IPS-NIHi11 (cell line): ENCODE data around the gene CAPNS1.
A peak's percentile ranks its signal among the peaks of the same experiment; 100 is the strongest.

Source experiments
- DNase-seq: peaks from one replicate; pipeline ENCODE4 v3.0.0; 2012; ENCODE audit warnings: mixed read lengths, low spot score

The CAPNS1 gene

DNA sequence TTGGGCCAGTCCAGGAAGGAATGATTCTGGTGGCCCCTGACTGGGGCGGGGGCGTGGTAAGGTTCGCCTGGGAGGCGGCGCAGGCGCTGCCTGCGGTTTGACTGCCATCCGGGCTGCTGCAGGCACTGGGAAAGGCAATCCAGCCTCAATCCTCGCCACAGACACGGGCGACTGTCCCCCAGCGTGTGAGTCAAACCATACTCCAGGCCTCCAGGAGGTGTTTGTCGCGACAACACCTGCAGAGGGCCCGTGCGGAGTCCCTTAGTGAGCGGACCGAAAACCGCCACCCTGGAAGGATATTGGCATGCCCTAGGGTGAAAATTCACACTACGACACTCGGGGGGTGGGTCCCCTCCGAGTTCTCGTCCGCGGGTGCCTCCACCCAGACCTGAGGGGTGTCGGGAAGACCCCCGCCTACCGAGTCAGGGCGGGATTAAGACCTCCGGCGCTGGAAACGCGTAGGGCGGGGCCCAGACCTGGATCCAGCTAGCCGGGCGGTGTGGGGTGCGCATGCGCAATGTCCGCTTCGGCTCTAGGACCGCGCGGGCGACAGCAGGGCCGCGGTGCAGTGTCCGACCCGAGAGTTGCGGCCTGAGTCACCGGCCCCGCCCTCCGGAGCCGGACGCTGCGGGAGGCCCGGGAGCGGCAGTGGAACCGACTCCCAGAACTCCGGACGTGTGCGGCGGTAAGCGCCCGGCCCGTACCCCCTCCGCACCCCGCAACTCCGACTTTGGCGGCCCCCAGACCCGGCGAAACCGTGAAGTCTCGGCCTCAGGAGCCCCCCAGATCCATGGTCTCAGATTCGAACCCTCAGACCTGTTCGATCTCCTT is at the start of gene CAPNS1:
TSS of gene CAPNS1 (plus strand) at position 594 of the 831 bp plus-strand sequence. CDS start 946 bp downstream, outside the sequence.
- DNase-seq, result peak; percentile 94

DNA sequence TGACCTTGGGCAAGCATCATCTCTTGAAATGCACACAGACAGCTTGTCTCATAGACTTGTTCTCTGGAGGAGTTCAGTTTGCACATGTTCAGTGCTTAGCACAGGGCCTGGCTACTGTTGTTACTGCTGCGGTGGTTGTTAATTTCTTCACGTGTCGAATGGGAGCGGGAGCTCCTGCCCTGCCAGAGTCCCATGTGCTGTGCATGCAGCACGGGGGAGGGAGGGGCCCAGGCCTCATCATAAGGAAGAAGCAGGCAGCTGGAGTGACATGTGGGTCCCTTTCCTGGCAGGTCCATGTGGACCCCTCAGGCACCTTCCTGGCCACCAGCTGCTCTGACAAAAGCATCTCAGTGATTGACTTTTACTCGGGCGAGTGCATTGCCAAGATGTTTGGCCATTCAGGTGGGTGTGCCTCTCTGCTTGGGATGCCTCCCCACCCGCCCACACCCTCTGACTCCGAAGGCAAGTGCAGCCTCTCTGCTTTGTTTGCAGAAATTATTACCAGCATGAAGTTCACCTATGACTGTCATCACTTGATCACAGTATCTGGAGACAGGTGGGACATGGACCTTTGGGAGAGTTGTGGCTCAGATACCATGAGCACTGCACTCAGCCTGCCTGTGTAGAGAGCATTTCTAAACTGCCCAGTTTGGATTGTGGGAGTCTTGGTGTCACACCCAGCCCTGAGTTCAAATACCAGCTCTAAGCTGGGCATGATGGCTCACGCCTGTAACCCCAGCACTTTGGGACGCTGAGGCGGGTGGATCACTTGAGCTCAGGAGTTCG is 48.8 kb upstream of the CAPNS1 start:
- DNase-seq, result no peak

DNA sequence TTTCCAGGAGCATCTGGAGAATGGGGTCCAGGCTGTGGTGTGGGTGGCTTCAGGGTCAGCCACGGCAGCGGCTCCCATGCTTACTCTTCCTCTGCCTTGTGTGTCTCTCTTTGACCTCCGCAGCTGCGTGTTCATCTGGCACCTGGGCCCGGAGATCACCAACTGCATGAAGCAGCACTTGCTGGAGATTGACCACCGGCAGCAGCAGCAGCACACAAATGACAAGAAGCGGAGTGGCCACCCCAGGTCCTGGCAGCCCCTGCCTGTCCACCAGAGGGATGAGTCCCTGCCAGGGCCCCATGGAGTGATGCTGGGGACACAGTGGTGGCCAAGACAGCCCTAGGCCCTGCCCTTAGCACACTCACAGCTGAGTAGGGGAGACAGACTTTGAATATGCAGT is 47.3 kb upstream of the CAPNS1 start:
- DNase-seq, result no peak

DNA sequence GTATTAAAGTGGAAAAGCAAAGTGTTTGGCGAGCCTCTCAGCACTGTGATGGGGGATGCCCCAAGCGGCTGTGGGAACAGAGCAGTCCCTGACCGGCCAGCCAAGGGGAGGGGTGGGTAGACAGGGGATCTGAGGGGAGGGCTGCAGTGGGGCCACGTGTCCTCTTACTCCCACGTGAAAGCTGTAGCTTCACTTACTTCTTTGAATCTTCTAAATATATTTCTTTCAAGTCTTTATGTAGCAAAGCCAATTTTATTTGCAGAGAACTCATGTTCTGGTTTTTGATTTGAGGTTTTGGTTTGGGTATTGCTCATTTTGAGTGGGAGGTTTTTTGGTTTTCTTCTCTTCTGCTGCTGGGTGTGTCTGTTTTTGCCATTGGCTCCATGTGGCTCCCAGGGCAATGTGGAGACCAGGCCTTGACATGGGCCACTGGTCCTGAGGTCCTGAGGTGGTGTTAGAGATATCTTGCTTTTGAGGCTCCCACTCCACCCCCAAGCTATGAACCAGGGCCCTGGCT is 46.7 kb upstream of the CAPNS1 start:
- no peak for DNase-seq

- DNase-seq, result no peak
Measured at GRCh38 chr19:36093687-36094086, 46.2 kb upstream of the CAPNS1 start.

GRCh38 chr19:36097036-36097435 is 42.8 kb upstream of the CAPNS1 start:
- DNase-seq, result no peak

DNA sequence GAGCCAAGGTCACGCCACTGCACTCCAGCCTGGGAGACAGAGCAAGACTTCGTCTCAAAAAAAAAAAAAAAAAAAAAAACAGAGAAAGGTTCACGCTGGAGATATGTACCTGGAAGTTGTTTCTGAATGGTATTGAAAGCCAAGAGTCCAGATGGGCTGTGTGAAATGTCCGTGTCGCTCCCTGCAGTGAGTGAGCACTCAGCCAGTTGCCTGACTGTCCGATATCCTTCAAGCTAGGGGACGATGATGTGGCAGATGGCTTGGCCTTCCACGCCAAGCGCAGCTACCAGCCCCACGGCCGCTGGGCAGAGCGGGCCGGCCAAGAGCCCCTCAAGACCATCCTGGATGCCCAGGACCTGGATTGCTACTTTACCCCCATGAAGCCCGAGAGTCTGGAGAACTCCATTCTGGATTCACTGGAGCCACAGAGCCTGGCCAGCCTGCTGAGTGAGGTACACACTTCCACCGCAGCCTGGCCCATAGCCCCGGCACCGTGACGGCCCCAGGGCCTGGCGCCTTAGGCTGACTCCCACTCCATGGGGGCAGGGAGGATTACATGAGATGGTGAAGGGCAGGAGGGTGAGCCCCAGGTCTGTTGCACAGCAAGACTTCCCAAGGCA is 40.6 kb upstream of the CAPNS1 start:
- no peak for DNase-seq

GRCh38 chr19:36100476-36100875 is 39.4 kb upstream of the CAPNS1 start:
- no peak for DNase-seq

DNA sequence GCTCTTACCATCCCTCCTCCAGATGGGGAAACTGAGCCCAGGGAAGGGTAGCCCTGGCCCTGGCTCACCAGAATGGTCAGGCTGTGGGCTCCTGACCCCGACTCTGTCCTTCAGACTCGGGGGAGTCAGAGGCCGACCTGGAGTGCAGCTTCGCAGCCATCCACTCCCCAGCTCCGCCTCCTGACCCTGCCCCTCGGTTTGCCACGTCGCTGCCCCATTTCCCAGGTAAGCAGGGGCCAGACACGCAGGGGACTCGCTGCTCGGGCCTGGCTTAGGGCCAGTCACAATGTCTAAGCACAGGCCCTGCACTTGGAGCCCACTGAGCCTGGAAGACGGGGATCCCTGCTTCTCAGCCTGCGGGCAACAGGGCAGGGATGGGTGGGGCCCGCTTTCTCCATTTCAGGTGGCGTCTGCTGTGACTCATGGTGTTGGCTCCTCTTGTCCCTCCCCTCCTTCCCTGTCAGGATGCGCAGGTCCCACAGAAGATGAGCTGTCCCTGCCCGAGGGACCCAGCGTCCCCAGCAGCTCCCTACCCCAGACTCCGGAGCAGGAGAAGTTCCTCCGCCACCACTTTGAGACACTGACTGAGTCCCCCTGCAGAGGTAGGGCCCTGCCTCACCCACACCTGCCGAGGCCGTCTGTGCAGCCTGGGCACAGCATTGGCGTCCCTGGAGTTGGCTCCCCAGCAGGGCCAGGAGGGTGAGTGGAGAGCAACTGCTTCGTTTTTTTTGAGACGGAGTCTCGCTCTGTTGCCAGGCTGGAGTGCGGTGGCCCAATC is 38.1 kb upstream of the CAPNS1 start:
- DNase-seq, result no peak

GRCh38 chr19:36103040-36103626 is 36.7 kb upstream of the CAPNS1 start:
- no peak for DNase-seq

DNA sequence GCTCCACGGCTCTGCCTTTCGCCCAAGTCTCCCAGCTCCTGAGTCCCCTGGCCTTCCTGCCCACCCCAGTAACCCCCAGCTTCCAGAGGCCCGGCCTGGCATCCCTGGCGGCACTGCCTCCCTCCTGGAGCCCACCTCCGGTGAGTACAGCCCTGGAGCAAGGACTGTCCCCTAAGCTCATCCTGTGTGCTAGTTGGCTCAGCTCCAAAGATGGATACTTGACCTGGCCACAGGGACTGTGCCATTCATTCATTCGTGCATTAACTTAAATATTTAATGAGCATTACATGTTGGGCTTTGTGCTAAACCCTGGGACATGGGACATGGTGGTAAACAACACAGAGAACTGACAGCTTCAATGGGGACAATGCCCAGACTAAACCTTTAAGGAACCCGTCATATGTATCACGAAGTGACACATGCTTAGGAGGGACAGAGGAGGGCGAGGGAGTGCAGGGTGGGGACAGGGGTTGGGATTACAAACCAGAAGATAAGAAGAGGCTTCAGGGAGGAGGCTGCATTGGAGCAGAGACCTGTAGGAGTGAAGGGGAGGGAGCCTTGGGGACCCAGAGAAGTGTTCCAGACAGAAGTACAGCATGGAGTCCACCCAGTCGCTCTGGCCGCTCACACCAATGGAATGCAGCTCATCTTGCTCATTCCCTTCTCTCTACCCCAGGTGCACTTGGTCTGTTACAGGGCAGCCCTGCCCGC is 35.9 kb upstream of the CAPNS1 start:
- DNase-seq, result no peak

DNA sequence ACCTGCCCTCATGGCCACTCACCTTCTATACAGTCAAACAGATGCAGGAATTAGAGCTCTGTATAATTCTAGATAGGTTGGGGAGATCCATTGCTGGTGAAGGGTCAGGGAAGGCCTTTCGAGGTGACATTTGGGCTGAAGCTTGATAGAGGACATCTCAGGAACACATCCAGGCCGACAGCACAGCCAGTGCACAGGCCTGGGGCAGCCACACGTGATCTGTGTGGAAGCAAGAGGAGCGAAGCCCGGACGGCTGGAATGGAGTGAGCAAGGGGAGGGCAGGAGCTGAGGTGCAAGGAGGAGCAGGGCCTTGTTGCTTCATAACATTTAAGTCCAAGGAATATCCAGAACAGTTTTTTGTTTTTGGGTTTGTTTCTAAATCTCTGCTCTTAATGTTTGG is 33.4 kb upstream of the CAPNS1 start:
- DNase-seq, result no peak

DNA sequence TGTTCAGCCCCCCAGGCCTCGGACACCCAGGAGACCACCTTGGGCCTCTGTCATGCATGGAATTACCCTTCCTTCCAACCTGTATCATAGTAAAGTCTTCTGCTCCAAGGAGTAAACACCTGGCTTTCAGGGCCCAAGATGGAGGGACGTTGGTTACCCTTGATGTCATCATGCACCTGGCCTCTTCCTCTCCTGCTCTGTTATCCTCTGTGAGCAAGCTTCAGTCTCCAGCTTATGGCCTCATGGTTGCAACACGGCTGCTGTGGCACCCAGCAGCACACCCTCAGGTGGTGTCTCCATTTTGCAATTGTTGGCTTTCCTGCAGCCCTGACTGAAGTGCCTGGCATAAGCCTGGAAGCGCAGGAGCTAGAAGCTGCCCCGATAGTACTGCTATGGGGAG is 32.9 kb upstream of the CAPNS1 start:
- no peak for DNase-seq

GRCh38 chr19:36108684-36109083 is 31.2 kb upstream of the CAPNS1 start:
- DNase-seq, result no peak

DNA sequence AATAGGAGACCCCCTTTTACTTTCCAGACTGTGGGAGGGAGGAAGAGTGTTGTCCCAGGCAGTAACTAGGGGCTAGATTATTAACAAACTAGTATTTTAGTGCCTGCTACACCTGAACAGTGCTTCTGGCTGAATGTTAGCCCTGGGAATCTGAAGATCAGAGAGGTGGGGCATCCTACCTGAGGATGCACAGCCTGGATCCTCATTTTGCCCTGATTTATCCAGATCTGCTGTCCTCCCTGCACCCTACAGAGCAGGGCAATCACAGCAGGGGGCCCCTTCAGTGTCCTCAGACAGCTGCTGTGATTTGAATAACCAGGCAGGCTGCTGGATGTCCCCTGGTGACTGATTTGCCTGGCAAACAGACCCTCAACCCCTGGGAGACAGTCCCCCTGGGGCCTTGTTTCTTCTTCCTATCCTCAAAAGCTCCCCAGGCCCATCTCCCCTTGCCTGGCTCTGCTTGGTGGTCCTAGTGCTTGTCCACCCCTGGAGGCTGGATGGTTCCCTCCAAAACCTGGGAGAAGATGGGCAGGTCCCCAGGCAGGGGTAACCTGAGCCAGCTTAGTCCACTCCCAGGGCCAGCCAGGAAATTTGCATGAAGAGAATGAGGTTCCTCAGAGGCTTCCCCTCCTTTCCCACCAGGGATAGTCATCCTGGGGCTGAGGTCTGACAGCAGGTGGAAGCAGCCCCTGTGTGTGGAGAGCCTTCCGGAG is 29.2 kb upstream of the CAPNS1 start, which contains the start of gene OVOL3:
TSS of gene OVOL3 (plus strand) at position 657 of the 713 bp plus-strand sequence. CDS start 60 bp downstream, outside the sequence.
- DNase-seq, result peak; percentile 71

- DNase-seq, result no peak
Measured at GRCh38 chr19:36111200-36111539, 28.7 kb upstream of the CAPNS1 start.

- no peak for DNase-seq
Measured at GRCh38 chr19:36112678-36113077, 27.2 kb upstream of the CAPNS1 start.

DNA sequence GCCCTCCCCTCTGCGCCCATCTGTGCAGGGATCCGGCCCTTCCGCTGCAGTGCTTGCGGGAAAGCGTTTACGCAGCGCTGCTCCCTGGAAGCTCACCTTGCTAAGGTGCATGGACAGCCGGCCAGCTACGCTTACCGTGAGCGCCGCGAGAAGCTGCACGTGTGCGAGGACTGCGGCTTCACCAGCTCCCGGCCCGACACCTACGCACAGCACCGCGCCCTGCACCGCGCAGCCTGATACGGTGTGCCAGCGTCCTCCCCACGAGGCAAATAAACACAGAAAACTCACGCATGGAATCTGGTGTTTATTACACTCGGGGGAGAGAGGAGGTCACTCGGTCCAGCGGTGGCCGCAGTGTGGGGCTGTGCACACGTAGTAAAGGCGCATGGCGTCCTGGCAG is 26.4 kb upstream of the CAPNS1 start:
- DNase-seq, result no peak

DNA sequence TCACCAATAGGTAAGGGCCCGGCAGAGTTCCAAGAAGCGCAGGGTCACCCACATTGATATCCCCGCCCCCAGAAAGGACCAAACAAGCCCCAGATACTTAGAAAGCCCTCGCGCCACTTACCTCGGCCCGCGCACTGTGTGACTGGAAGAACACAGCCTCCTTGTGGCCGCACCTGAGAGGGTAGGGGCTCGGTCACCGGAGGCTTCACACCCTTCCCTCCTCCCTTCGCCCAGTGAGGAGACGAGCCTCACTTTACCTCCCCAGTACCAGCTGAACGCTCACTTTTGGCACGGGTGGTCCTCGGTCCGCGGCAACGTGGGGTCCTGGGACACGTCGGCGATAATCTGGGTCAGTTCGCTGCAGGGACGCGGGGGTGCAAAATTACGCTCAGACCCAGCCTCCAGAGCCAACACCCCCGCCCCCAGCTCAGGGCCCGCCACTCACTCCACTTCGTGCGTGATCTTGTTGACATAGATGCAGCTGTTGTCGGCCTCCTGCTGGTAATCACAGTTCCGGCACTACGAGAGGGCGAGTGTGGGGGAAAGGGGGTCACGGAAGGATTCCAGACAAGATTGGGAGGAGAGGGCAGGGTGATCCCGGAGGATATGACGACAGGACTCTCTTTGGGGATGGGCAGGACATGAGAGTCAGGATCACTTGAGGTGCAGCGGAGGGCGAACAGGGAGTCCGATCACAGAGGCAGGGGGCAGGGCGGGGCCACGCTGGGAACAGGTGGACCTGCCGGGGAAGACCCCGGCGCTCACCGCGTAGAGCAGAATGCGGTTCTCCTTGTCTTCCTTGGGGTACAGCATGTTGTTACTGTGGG is 25.8 kb upstream of the CAPNS1 start:
- DNase-seq, result no peak
